Fibroblast of skin of back (primary cell): ENCODE measurements around the gene TTC1.
A peak's percentile ranks its signal among the peaks of the same experiment; 100 is the strongest.

Experiments
- DNase-seq: peaks from one replicate; pipeline ENCODE4 v3.0.0-alpha.2; 2013

Gene TTC1

DNA sequence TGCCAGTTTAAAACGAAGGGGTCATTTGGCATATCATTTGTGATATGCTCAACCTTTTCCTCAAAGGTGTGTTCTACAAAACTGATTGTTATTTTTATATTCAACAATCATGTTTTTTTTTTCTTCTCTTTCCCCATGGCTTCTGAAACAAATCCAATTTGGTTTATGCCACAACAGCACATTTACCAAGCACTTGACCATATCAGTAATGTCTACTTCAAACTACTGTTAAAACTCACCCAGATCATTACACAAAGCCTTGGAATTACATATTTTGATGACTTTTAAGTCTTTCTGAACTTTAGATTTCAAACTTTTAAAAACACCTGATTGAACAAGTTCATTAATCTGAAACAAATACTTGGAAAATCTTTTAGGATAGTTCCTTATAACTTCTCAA lies 81.1 kb downstream of the TTC1 start:
- no peak for DNase-seq

DNA sequence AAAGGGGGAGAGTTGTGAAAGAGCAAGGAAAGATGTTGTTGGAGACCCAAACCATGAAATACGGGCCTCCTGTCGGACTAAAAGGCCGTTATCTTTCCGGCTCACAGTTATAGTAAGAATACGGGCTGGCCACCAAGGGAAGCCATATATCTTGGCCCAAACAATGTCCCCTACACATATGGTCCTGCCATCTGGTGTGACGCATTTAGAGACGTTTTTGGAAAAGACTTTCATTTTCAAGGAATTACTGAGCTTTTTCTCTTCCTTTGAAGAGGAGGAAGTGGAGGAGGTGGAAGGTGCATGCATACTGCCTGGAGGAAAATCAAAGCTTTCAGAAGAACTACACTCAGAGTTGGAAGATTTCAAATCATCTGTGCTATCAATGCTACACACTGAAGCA lies 83.6 kb downstream of the TTC1 start:
- DNase-seq, result no peak

DNA sequence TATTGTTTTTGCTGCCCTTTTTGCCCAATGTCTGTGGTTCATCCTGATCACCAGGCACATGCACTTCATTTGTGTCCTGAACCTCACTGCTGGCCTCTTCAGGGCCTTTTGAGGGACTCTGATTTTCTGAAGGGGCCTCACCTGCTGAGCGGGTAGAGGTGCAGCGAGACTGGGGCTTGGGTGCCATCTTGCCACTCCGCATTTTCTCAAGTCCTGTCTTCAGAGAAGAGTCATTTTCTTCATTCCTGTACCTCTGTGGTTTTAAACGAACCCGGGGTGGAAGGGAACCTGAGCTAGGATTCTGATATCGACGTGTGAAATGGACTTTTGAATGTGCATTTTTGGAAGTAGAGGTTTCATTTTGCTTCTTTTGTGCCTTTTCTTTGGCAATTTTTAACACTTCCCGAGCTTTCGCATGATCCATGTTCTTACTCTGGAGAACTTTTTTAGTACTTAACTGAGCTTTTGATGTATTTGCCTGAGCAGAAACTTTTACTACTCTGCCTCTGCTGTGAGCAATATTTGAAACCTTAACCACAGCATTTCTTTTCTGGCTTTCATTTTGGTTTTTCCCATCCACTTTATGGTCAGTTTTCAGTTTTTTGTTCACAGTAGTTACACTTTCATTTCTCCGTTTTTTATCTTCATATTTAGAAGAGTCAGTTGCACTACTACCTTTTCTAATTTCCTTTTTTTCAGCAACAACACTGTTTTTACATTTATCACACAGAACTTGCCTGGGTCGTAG lies 84.2 kb downstream of the TTC1 start:
- DNase-seq, result no peak

DNA sequence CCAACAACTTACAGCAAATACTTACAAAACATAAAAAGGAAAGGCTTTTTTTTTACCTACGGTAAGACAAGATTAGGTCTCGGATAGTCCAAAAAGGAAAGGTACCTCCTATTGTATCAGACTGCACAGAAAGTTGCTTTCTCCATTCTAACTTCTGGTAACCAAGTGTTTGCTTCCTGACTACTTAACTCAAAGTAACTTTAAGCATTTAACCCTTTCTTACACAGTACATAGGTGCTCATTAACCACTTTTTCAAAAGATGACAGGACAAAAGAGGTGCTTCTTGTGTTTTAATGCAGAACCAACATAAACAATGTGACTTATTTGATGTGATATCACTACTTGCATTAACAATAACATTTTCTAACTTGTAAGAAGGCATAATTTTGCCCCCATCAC lies 87.2 kb downstream of the TTC1 start:
- DNase-seq, result no peak

DNA sequence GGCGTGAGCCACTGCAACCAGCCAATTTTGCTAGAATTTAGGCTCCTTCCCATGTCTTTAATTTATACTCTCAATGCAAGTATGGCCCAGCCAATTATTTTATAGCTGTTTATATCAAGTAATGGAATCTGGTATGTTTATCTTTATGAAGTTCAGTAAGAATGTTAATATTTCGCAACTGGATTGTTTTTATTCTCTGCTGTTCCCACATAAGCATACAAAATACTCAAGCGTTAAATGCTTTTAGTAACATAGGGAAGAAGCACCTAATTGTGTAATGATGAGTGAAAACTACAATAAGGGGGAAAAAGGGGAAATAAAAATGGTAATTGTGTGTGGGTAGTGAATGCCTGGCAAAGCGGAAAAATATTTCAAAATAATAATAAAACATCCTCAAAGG lies 89.1 kb downstream of the TTC1 start:
- DNase-seq, result peak; percentile 39

DNA sequence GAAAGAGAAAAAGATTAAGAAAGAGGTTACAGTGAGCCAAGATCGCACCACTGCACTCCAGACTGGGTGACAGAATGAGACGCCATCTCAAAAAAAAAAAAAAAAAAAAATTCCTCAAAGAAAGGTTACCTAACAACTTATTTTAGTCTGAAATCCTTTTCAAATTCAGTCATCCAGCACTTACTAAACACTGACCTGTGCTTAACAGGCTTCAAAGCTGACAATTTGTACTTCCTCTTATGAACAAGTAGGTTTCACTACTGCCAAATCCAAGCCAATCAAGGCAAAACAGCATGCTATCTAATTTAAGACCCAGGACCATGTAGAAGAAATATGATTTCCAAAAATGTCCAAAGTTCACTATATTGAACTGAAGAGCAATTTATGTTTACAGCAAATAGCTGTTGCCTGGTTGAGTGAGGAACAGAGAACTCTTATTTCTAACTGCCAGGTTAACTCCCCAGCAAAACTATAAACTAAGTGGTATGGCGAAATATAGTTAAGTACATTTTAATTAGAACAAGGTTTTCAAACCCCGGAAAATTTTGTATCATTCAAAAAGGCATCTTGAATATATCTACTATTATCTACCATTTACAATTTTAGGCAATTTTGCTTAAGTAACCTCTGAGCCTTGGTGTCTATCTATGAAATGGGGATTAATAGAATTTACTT lies 96.9 kb downstream of the TTC1 start:
- DNase-seq, result no peak

DNA sequence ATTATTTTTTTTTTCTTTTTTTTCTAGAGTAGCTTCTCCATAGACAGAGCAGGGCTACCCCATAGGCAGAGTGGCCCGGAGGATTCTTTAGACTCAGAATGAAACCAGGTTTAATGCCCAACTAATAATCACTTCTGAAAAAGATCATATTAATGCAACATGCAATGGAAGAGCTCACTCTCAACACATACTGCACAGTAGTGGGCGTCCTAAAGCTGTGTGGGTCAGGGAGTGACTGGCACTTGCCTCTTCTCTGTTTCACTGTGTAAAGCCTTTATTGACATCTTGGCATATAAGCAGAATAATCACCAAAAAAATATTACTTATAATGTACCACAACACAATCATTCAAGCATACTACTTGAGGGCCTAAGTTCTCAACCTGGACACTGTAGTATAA lies 99.2 kb downstream of the TTC1 start:
- DNase-seq, result no peak
